OCI-LY3 (cell line): ENCODE results near the gene TUBA1C.

Experiments
- CTCF ChIP-seq: fragments of 200-600, 300-600 bp; sonication (generic); IDR thresholded peaks from 2 replicates; pipeline ENCODE4 v1.5.1; 2014; ENCODE audit warnings: antibody characterized with exemption, low read length, low read depth
- EZH2phosphoT487 ChIP-seq: fragments of 200-600 bp; shearing (Covaris generic); IDR thresholded peaks from 2 replicates; pipeline ENCODE4 v1.6.1; 2018; ENCODE audit warnings: antibody characterized with exemption, mixed run types, low read depth

GRCh38 chr12:49323524-49324097 is 58.7 kb downstream of the TUBA1C start:
- TF ChIP-seq CTCF (no peak), EZH2phosphoT487 (no peak)
